GM12891 (cell line): ENCODE results near the gene ARID3C.
A peak's percentile ranks its signal among the peaks of the same experiment; 100 is the strongest.

Experiments used
- DNase-seq: peaks from one replicate; pipeline ENCODE4 v3.0.0; 2011; ENCODE audit warnings: low spot score; ENCODE audit not compliant: insufficient read length
- FAIRE-seq: peaks from 2 replicates; lab custom pipeline; 2011; peaks lifted over from hg19 to GRCh38; lab: Jason Lieb, UNC
- PAX5 ChIP-seq: IDR thresholded peaks from 2 replicates; pipeline ENCODE4 v1.6.1; 2011; ENCODE audit warnings: low read length, moderate library complexity, mild to moderate bottlenecking; ENCODE audit not compliant: insufficient read depth, severe bottlenecking
- POLR2A ChIP-seq: IDR thresholded peaks from 2 replicates; pipeline ENCODE4 v1.6.1; 2011; ENCODE audit warnings: low read depth, low read length, control low read depth
- POLR2AphosphoS5 ChIP-seq: IDR thresholded peaks from 2 replicates; pipeline ENCODE4 v1.6.1; 2011; ENCODE audit warnings: low read depth, low read length, control low read depth
- POU2F2 ChIP-seq: IDR thresholded peaks from 2 replicates; pipeline ENCODE4 v1.6.1; 2011; ENCODE audit warnings: low read depth, mild to moderate bottlenecking, control low read depth, low read length, moderate library complexity
- SPI1 ChIP-seq: IDR thresholded peaks from 2 replicates; pipeline ENCODE4 v1.6.1; 2011; ENCODE audit warnings: low read depth, low read length, control low read depth
- TAF1 ChIP-seq: IDR thresholded peaks from 2 replicates; pipeline ENCODE4 v1.6.1; 2011; ENCODE audit warnings: low read depth, low read length, control low read depth

Gene ARID3C

GRCh38 chr9:34600908-34601307 lies 28.0 kb downstream of the ARID3C start:
- FAIRE-seq (no peak), DNase-seq (no peak)
- TF ChIP-seq SPI1 (no peak), POLR2AphosphoS5 (no peak), POLR2A (no peak), POU2F2 (no peak), PAX5 (no peak), TAF1 (no peak)

DNA sequence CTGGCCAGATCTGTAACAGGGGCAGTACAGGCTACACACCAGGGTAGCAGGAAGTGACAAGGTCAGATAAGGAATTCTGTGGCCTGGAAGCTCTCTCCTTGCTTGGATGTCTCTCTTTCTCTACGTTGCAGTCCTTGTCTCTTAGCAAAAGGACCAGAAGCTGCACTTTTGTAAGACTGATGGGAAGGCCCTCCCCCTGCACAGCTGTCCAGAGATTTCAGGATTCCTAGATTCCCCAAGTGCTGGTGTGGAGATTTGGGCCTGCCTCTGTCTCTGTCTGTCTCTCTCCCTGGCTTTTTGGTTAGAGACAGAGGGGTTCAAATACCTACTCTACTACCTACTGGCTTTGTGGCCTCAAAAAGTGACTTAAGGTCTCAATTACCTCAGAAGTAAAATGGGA lies 29.3 kb downstream of the ARID3C start:
- TF ChIP-seq PAX5 (no peak), POLR2AphosphoS5 (no peak), TAF1 (no peak), SPI1 (no peak)
- DNase-seq: no peak
- no peak for FAIRE-seq

DNA sequence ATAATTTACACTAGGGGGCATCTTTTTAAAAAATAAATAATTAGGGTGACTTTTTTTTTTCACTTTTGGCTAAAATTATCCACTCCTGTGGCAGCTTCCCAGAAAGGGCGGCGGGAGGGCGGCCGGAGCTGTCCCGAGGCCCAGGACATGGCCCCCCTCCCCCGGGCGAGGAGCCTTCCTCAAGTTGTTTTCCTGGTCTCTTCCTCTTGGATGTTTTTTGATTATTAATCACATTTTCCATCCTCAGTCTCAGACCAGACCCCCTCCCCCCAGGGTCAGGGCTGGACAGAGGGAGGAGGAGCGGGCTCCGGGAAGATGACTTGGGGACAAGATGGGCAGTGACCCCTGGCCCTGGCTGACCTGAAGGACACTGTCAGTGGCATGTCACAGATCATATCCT lies 34.7 kb downstream of the ARID3C start:
- TF ChIP-seq SPI1: no peak
- no peak for TF ChIP-seq POLR2AphosphoS5
- TF ChIP-seq POU2F2: no peak
- TF ChIP-seq POLR2A: no peak
- TF ChIP-seq PAX5: no peak
- TF ChIP-seq TAF1: no peak
- DNase-seq (no peak), FAIRE-seq (no peak)

DNA sequence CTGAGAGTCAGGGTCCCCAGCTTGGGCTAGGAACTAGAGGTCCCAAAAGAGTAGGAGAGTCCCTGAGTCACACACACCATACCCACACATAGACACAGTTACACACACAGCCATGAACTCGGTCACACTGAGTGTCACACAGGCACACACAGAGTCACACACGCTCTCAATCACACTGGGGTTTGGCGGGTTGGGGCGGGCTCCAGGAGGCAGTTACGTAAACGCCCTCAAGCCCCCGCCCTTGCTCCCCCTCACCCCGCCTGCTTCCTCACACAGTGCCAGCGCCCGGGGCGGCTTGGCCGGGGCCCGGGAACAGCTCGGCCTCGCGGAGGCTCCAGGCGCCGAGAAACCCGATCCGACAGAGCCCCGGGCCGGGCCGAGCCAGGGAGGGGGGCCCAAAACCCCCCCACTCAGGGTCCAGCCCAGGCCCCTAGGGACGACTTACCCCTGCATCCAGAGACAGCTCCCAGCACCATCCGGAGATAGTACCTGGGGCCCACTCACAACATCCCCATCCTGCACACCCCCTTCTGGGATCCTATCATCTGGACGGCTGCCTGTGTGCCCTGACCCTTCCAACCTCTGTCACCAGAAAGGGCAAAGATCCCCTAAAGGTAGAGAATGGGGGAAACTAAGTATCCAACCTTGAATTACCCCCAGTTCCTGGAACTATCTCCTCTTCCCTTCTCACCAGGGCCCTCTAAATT lies 35.8 kb downstream of the ARID3C start:
- no peak for TF ChIP-seq SPI1
- no peak for TF ChIP-seq TAF1
- TF ChIP-seq PAX5: no peak
- TF ChIP-seq POLR2AphosphoS5: no peak
- TF ChIP-seq POU2F2: no peak
- TF ChIP-seq POLR2A: no peak
- FAIRE-seq: no peak

DNA sequence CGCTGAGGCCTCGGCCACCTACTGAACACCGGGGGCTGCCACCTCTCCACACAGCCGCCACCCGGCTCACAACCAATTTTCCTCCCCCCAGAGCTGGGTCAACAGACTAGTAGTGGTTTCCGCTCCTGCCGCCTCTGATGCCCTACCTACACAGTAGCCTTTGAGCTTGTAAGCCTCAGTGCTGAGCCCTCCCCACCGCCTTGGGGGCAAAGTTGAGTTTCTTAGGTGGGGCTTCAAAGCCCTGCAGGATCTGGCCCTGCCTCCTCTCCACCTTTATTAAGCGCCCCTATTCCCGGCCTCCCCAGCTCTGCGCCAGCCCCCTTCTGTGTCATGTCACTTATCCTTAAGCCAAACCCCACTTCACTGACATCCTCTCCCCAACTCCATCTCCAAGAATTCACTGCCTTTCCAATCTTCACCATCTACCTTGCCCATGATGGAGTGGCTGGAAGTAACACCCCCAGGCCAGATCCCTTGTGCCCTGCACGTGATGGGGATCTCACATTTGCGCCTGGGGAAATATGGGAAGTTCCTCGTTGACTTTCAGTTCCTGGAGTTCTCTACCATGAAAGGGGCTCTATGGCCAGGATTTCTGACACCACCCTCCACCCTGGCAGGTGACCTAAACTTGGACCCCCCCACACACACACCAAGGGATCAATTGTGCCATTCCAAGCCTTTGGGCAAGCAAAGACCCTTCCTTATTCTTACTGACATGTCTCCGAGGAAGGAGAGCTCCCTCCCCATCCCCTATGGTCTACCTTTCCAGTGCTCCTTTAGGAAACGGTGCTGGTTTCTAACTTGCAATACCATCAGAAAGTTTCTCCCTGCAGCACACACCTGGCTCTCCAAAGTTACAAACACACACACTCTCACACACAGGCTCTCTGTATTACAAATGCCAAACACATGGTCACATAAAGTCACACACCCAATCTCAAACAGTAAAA lies 36.7 kb downstream of the ARID3C start:
- TF ChIP-seq SPI1: no peak
- TF ChIP-seq POLR2A: no peak
- no peak for TF ChIP-seq PAX5
- TF ChIP-seq POU2F2: no peak
- no peak for TF ChIP-seq TAF1
- no peak for TF ChIP-seq POLR2AphosphoS5
- DNase-seq: no peak
- no peak for FAIRE-seq

More for the DNA sequence above, 35.8 kb downstream of the ARID3C start:
- no peak for DNase-seq

- peak; percentile 93 for DNase-seq
- TF ChIP-seq POU2F2 (no peak), SPI1 (no peak), PAX5 (no peak), TAF1 (no peak), POLR2AphosphoS5 (no peak), POLR2A (no peak)
- peak; percentile 89 for FAIRE-seq
Measured at GRCh38 chr9:34591248-34591916, 37.5 kb downstream of the ARID3C start.

GRCh38 chr9:34590381-34591247 lies 38.3 kb downstream of the ARID3C start:
- FAIRE-seq (no peak), DNase-seq (no peak)

More at GRCh38 chr9:34590381-34591247, 38.3 kb downstream of the ARID3C start:
- no peak for TF ChIP-seq TAF1
- TF ChIP-seq PAX5: no peak
- no peak for TF ChIP-seq POU2F2
- no peak for TF ChIP-seq POLR2AphosphoS5
- no peak for TF ChIP-seq SPI1
- no peak for TF ChIP-seq POLR2A
